Upper lobe of right lung (tissue), 1 donor: ENCODE data around the gene INSRR. TPM values are rescaled to one million over a fixed set of nuclear protein-coding genes. Genes with fewer than 3 reads are reported as not detected.
A peak's percentile ranks its signal among the peaks of the same experiment; 100 is the strongest.

Experiments used
- ATAC-seq: fragments of 200-7000 bp; cut with Tn5 transposase; one replicate; pipeline ENCODE4 v1.9.1; 2020; ENCODE audit warnings: mild to moderate bottlenecking, moderate library complexity
- DNase-seq: peaks from one replicate; pipeline ENCODE4 v3.0.0-alpha.2; 2020
- H3K27ac ChIP-seq: fragments of 200-600 bp; one replicate; pipeline ENCODE4 v1.8.0; 2022
- H3K27me3 ChIP-seq: fragments of 200-600 bp; one replicate; pipeline ENCODE4 v1.8.0; 2022; ENCODE audit warnings: mild to moderate bottlenecking
- H3K36me3 ChIP-seq: fragments of 200-600 bp; one replicate; pipeline ENCODE4 v1.8.0; 2022
- H3K4me1 ChIP-seq: fragments of 200-600 bp; one replicate; pipeline ENCODE4 v1.8.0; 2022
- H3K4me3 ChIP-seq: fragments of 200-600 bp; one replicate; pipeline ENCODE4 v1.8.0; 2022; ENCODE audit warnings: mild to moderate bottlenecking
- H3K9me3 ChIP-seq: fragments of 200-600 bp; one replicate; pipeline ENCODE4 v1.8.0; 2022
- intact Hi-C: fragments of 100-400 bp; cut with DNase I; formaldehyde crosslinking; loops from one replicate; pipeline ENCODE4 v1.11.0; 2022
- total RNA-seq: library from RNA; stranded (reverse); fragmentation: NEBNext Ultra II Directional; extraction: Animal tissue kit (Norgen Biotek cat#: 25700); gene quantifications from one replicate; pipeline ENCODE4 v1.2.1, GENCODE V29; 2021
- TF ChIP-seq, protein P1 (sequence below): fragments of 200-600 bp; IDR thresholded peaks from one replicate; pipeline ENCODE4 v1.8.0; 2022; ENCODE audit warnings: antibody characterized with exemption
- donor health status: DM: no; HTN: yes; CAD: no; lungs with severe emphysema.

INSRR gene
- total RNA-seq, 1 donor from 2014 or later = not detected

DNA sequence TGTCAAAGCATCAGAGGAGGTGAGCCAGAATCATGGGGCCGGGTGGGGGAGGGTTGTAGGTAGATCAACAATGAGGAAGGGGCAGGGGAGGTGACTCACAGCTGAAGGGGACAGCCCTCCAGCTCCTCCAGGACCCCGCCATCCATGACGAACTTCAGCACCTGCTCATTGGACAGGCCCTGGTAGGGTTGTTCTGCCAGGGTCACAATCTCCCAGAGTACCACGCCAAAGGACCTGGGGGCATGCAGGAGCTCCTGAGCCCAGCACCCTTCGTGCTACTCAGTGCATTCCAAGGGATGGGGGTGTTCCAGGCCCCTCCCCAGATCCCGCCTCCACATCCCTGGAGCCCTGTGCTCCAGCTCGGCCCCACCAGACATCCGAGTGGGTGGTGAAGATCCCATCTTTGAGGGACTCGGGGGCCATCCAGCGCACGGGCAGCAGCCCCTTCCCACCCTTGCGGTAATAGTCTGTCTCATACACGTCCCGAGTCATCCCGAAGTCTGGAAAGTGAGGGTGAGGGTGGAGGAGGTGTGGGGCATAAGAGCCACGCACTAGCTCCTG, 17.5 kb downstream of the INSRR start:
- no peak for ATAC-seq
- Histone ChIP-seq H3K4me1 (no peaks in the 10 kb centered on the region), H3K27ac (no peak overlapping the region), H3K27me3 (peaks cover 58% of the 10 kb centered on the region), H3K36me3 (no peaks in the 10 kb centered on the region), H3K4me3 (no peak overlapping the region), H3K9me3 (no peaks in the 10 kb centered on the region)
- intact Hi-C loops = no loop called here
- DNase-seq = no peak
- TF ChIP-seq, protein P1, sequence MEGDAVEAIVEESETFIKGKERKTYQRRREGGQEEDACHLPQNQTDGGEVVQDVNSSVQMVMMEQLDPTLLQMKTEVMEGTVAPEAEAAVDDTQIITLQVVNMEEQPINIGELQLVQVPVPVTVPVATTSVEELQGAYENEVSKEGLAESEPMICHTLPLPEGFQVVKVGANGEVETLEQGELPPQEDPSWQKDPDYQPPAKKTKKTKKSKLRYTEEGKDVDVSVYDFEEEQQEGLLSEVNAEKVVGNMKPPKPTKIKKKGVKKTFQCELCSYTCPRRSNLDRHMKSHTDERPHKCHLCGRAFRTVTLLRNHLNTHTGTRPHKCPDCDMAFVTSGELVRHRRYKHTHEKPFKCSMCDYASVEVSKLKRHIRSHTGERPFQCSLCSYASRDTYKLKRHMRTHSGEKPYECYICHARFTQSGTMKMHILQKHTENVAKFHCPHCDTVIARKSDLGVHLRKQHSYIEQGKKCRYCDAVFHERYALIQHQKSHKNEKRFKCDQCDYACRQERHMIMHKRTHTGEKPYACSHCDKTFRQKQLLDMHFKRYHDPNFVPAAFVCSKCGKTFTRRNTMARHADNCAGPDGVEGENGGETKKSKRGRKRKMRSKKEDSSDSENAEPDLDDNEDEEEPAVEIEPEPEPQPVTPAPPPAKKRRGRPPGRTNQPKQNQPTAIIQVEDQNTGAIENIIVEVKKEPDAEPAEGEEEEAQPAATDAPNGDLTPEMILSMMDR = no peak

DNA sequence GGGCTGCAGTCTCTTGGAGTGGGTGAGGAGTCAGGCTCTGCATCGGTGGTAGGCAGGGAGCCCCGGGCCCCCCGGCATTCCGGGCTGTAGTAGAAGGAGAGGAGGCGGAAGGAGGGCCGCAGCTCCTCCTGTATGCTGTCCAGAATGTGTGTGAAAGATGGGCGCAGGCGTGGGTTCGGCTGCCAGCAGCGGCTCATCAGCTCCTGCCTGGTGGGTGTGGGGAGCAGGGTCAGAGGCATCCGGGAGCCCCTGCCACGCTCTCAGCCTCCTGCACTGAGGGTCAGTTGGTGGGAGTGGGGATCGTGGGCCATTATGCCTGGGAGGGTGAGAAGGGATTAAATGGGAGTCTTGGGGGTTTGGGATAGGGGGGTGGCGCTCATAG, 18.0 kb downstream of the INSRR start:
- intact Hi-C loops = no loop called here
- Histone ChIP-seq H3K9me3 (no peaks in the 10 kb centered on the region), H3K27me3 (peaks cover 54% of the 10 kb centered on the region), H3K27ac (no peak overlapping the region), H3K36me3 (no peaks in the 10 kb centered on the region), H3K4me1 (no peaks in the 10 kb centered on the region), H3K4me3 (no peak overlapping the region)
- ATAC-seq = no peak
- TF ChIP-seq, protein P1 = no peak
- DNase-seq = no peak

DNA sequence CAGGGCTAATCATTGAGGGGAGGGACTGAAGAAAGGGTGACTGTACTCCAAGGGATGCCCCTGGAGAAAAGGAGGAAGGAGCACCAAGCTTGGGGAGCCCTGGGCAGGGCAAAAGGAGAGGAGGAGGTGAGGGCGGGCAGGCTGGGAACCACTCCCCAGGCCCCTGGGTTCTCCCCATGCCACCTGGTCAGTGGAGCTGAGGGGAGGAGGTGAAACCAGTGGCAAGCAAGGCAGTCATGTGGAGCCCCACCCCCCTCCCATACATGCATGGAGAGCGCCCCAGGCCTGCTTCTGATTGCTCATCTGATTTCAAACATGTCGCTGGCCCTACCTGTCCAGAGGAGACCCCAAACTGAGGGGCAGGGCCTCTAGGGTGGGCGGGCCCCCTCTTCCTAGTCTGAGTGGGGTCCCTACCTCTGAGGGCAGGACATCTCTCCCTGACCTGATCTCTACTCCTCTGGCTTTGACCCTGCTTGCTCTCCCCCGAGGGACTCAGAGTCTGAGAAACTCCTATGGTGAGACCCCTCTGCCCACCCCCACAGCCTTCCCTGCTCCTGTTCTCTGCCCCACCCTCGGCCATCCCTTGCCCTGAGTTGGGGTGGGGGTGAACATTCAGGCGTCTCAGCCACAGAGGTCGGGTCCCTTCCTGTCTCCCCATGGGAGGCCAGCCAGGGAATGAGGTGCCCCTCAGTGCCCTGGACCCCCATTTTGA, 18.6 kb downstream of the INSRR start:
- no peak overlapping the region for H3K27ac ChIP-seq
- ATAC-seq (no peak), DNase-seq (no peak)
- TF ChIP-seq, protein P1 = no peak
- no peaks in the 10 kb centered on the region for H3K4me1 ChIP-seq
- H3K4me3 ChIP-seq = no peak overlapping the region
- intact Hi-C loops = no loop called here
- no peaks in the 10 kb centered on the region for H3K9me3 ChIP-seq
- H3K27me3 ChIP-seq = peaks cover 49% of the 10 kb centered on the region
- no peaks in the 10 kb centered on the region for H3K36me3 ChIP-seq

DNA sequence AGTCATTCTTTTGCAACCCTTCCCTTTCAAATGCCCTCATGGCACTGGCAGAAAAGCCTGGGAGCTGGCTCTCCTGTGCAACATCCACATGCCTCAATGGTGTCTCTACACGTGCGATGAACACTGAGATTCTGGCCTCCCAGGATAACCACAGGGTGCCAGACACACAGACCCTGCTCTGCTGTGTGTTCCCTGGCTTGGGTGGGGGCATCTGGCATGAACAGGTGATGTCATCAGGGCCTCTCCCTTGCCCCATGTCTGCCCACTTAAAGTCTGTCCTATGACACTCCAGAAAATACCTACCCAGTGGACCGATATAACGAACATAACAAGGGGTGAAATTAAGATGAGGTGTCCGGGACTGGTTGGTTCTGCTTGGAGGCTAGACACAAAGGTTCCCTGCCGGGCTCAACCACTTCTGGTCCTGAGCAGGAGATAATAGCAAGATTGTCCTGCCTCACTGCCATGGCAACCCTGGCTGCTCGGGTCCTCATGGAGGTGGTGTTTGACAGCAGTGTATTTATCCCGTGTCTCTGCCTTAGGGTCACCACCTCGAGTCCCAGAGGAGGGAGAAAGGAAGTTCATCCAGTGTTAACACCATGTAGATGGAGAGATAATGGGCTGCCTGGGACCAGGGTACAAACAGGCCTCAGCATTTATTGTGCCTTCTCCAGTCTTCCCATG, 19.3 kb downstream of the INSRR start:
- Histone ChIP-seq H3K4me1 (no peaks in the 10 kb centered on the region), H3K27ac (no peak overlapping the region), H3K4me3 (no peak overlapping the region), H3K27me3 (peaks cover 41% of the 10 kb centered on the region), H3K36me3 (no peaks in the 10 kb centered on the region), H3K9me3 (no peaks in the 10 kb centered on the region)
- ATAC-seq (no peak), DNase-seq (no peak)
- intact Hi-C loops = no loop called here
- TF ChIP-seq, protein P1 = no peak

DNA sequence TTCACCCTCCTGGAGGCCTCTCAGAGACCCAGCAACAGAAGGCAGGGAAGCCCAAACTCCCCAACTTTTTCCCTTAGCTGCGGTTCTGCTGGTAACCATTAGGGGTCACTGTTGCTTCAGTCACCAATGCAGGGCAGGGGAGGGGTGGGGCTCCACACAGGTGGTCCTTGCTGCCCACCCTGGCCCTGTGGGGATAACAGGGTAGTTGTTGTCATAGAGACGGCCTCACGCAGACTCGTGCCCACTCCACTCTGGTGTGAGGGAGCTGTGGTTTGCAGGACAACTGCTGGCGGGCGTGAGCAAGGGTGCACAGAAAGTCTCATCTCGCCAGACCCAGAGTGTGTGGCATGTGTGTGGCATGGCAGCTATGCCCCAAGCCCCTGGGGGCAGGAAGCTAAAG, 19.9 kb downstream of the INSRR start:
- intact Hi-C loops = no loop called here
- DNase-seq (no peak), ATAC-seq (peak; percentile 65)
- H3K36me3 ChIP-seq = no peaks in the 10 kb centered on the region
- H3K9me3 ChIP-seq = no peaks in the 10 kb centered on the region
- TF ChIP-seq, protein P1 = peak; percentile 80
- no peak overlapping the region for H3K27ac ChIP-seq
- H3K27me3 ChIP-seq = peaks cover 38% of the 10 kb centered on the region
- H3K4me3 ChIP-seq = no peak overlapping the region
- no peaks in the 10 kb centered on the region for H3K4me1 ChIP-seq
